ENCODE data around the gene NUDT1.
"Not testable (repeated sequence)": the region's sequence is repeated elsewhere in the genome, so short reads cannot be mapped to it uniquely, and the experiment has no call there.

NUDT1 gene

GRCh38 chr7:2264158-2264557, 22.1 kb downstream of the NUDT1 start:
- DNase-seq (ENCODE audit: low read depth in 2 of 3, low spot score in 2 of 3): no peak

GRCh38 chr7:2266911-2267310, 24.9 kb downstream of the NUDT1 start:
- no peak for DNase-seq (ENCODE audit: low read depth in 2 of 3, low spot score in 2 of 3)

- DNase-seq (ENCODE audit: low read depth in 2 of 3, low spot score in 2 of 3): not testable (repeated sequence)
Observed at GRCh38 chr7:2269089-2269990, 27.3 kb downstream of the NUDT1 start.

- DNase-seq (ENCODE audit: low read depth in 2 of 3, low spot score in 2 of 3): no peak
Observed at GRCh38 chr7:2269991-2270460, 28.0 kb downstream of the NUDT1 start.

GRCh38 chr7:2270495-2270894, 28.5 kb downstream of the NUDT1 start:
- no peak for DNase-seq (ENCODE audit: low read depth in 2 of 3, low spot score in 2 of 3)

GRCh38 chr7:2271273-2272026, 29.4 kb downstream of the NUDT1 start:
- DNase-seq (ENCODE audit: low read depth in 2 of 3, low spot score in 2 of 3): no peak

- no peak for DNase-seq (ENCODE audit: low read depth in 2 of 3, low spot score in 2 of 3)
Observed at GRCh38 chr7:2272031-2272430, 30.0 kb downstream of the NUDT1 start.

GRCh38 chr7:2273866-2274265, 31.8 kb downstream of the NUDT1 start:
- no peak for DNase-seq (ENCODE audit: low read depth in 2 of 3, low spot score in 2 of 3)

- DNase-seq (ENCODE audit: low read depth in 2 of 3, low spot score in 2 of 3): no peak
Observed at GRCh38 chr7:2274666-2275065, 32.6 kb downstream of the NUDT1 start.

- no peak for DNase-seq (ENCODE audit: low read depth in 2 of 3, low spot score in 2 of 3)
Observed at GRCh38 chr7:2275101-2275500, 33.1 kb downstream of the NUDT1 start.

- DNase-seq (ENCODE audit: low read depth in 2 of 3, low spot score in 2 of 3): no peak
Observed at GRCh38 chr7:2276107-2276506, 34.1 kb downstream of the NUDT1 start.

GRCh38 chr7:2278026-2278425, 36.0 kb downstream of the NUDT1 start:
- DNase-seq (ENCODE audit: low read depth in 2 of 3, low spot score in 2 of 3): no peak

- no peak for DNase-seq (ENCODE audit: low read depth in 2 of 3, low spot score in 2 of 3)
Observed at GRCh38 chr7:2279896-2280295, 37.9 kb downstream of the NUDT1 start.

GRCh38 chr7:2280424-2280823, 38.4 kb downstream of the NUDT1 start:
- DNase-seq (ENCODE audit: low read depth in 2 of 3, low spot score in 2 of 3): no peak

- no peak for DNase-seq (ENCODE audit: low read depth in 2 of 3, low spot score in 2 of 3)
Observed at GRCh38 chr7:2281541-2281940, 39.5 kb downstream of the NUDT1 start.

- DNase-seq (ENCODE audit: low read depth in 2 of 3, low spot score in 2 of 3): no peak
Observed at GRCh38 chr7:2282185-2282751, 40.2 kb downstream of the NUDT1 start.

- DNase-seq (ENCODE audit: low read depth in 2 of 3, low spot score in 2 of 3): no peak
Observed at GRCh38 chr7:2283074-2283473, 41.0 kb downstream of the NUDT1 start.

- no peak for DNase-seq (ENCODE audit: low read depth in 2 of 3, low spot score in 2 of 3)
Observed at GRCh38 chr7:2287745-2288144, 45.7 kb downstream of the NUDT1 start.

- DNase-seq (ENCODE audit: low read depth in 2 of 3, low spot score in 2 of 3): no peak
Observed at GRCh38 chr7:2288503-2288902, 46.5 kb downstream of the NUDT1 start.

GRCh38 chr7:2289111-2289586, 47.1 kb downstream of the NUDT1 start:
- DNase-seq (ENCODE audit: low read depth in 2 of 3, low spot score in 2 of 3): no peak

- DNase-seq (ENCODE audit: low read depth in 2 of 3, low spot score in 2 of 3): no peak
Observed at GRCh38 chr7:2289621-2290020, 47.6 kb downstream of the NUDT1 start.

GRCh38 chr7:2290877-2291276, 48.9 kb downstream of the NUDT1 start:
- DNase-seq (ENCODE audit: low read depth in 2 of 3, low spot score in 2 of 3): no peak
